ENCODE results near the gene CHPF2. TPM values are rescaled to one million over a fixed set of nuclear protein-coding genes. Genes with fewer than 3 reads are reported as not detected.
A peak's percentile ranks its signal among the peaks of the same experiment; 100 is the strongest.

CHPF2 gene
- total and polyA plus RNA-seq, 2 donors: 18.0 to 35.2 TPM

DNA sequence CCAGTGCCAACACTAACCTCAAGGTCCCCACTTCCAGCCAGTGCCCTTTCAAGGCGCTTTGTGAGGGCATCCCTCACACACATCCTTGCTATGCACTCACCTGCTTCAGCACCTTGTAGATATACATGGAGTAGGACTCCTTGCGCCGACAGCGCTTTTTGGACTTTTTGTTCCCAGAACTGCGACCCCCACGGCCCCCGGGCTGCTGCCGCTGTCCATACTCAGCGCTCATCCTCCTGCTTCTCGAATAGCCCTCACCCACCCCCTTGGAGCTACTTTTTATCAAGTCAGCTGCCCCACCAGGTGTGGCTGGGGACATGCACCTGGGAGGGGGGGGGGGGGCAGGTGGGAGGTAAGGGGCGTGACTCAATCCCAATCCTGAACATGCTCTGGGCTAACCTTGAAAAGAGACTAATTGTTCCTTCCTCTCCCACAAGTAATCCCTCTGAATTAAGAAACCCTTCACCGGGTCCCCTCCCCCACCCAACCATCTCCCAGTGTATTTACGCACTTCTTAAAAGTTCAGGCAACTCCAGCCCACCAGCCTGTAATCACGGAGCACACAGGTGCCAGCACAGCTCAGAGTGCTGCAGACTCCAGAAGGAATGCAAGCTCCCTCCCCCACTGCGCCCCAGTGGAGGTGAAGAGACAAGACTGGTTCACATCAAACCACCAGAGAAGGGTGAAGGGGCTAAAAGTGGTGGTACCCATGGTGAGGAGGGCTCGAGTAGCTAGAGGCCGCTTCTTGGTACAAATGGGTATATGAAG, 22.0 kb upstream of the CHPF2 start, which contains the start of gene H2BK1:
Gene H2BK1, minus strand, starts transcription at position 402 of the 768 bp plus-strand sequence. Its CDS starts 170 bp downstream, at position 232.
- peaks cover 25 to 32% of the 10 kb centered on the region in 2 donors for H3K36me3 ChIP-seq (ENCODE audit: control insufficient read depth in 2 of 2, insufficient read depth in 2 of 2, low read length in 1 of 2)
- 96% methylated on average over 17 of the region's 17 CpGs for WGBS
- no peak within 1 kb of the TSS for H3K4me3 ChIP-seq (ENCODE audit: low read length in 2 of 2)
- no peaks in the 10 kb centered on the region for H3K9me3 ChIP-seq (ENCODE audit: control insufficient read depth in 2 of 2, insufficient read depth in 1 of 2, low read length in 1 of 2)
- H3K27me3 ChIP-seq (ENCODE audit: control insufficient read depth in 2 of 2, insufficient read depth in 1 of 2, low read length in 1 of 2): peaks cover 0 to 11% of the 10 kb centered on the region in 2 donors
- H3K27ac ChIP-seq (ENCODE audit: low read depth in 1 of 2, low read length in 1 of 2): no peak within 1 kb of the TSS
- H3K4me1 ChIP-seq (ENCODE audit: control insufficient read depth in 2 of 2, insufficient read depth in 2 of 2, low read length in 2 of 2): peaks cover 0 to 11% of the 10 kb centered on the region in 2 donors
- DNase-seq (ENCODE audit: low read depth in 6 of 9, low spot score in 9 of 9): no peak

DNA sequence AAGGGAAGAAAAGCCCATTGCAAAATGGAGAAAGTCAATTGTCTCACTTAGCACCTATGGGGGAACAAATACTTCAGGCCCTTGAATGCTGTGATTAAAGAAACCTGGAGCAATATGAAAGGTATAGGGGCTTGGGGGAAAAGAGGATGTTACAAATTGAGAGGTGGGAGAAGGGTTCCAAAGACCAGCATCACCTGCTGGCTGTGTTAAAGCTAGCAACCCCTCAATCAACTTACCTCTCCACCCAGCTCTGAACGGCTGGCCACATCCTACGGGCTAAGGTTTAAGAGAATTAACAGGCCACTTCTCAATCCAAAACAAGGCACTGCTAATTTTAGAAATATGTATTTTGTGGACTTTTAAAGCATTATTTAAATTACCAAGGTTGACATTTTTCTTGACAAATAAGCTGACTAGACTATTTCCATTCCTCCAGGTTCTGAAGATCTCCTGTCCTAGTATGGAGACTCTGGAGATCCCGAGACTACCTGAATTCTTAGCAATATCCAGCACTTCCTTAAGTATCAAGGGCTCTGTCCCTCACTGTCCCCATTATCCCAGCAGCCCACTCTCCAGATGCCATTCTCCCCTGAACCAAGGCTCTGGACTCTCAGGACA, 21.0 kb upstream of the CHPF2 start:
- no peak overlapping the region for H3K27ac ChIP-seq (ENCODE audit: low read depth in 1 of 2, low read length in 1 of 2)
- peaks cover 33 to 39% of the 10 kb centered on the region in 2 donors for H3K36me3 ChIP-seq (ENCODE audit: control insufficient read depth in 2 of 2, insufficient read depth in 2 of 2, low read length in 1 of 2)
- H3K4me3 ChIP-seq (ENCODE audit: low read length in 2 of 2): no peak overlapping the region
- no peak for DNase-seq (ENCODE audit: low read depth in 6 of 9, low spot score in 9 of 9)
- H3K27me3 ChIP-seq (ENCODE audit: control insufficient read depth in 2 of 2, insufficient read depth in 1 of 2, low read length in 1 of 2): peaks cover 0 to 2% of the 10 kb centered on the region in 2 donors
- WGBS: over 99% methylated on average over 3 of the region's 3 CpGs
- peaks cover 0 to 11% of the 10 kb centered on the region in 2 donors for H3K4me1 ChIP-seq (ENCODE audit: control insufficient read depth in 2 of 2, insufficient read depth in 2 of 2, low read length in 2 of 2)
- no peaks in the 10 kb centered on the region for H3K9me3 ChIP-seq (ENCODE audit: control insufficient read depth in 2 of 2, insufficient read depth in 1 of 2, low read length in 1 of 2)

DNA sequence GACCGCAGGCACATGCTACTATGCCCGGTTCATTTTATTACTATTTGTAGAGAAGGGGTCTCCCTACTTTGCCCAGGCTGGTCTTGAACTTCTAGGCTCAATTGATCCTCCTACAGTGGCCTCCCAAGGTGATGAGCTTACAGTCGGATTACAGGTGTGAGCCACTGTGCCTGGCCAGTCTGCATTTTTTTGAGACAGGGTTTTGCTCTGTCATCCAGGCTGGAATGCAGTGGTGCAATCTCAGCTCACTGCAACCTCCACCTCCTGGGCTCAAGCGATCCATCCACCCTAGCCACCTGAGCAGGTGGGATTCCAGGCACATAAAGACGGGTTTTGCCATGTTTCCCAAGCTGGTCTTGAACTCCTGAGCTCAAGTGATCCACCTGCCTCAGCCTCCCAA, 19.7 kb upstream of the CHPF2 start:
- Histone ChIP-seq H3K4me3 (ENCODE audit: low read length in 2 of 2) (no peak overlapping the region), H3K9me3 (ENCODE audit: control insufficient read depth in 2 of 2, insufficient read depth in 1 of 2, low read length in 1 of 2) (no peaks in the 10 kb centered on the region), H3K27me3 (ENCODE audit: control insufficient read depth in 2 of 2, insufficient read depth in 1 of 2, low read length in 1 of 2) (no peaks in the 10 kb centered on the region), H3K4me1 (ENCODE audit: control insufficient read depth in 2 of 2, insufficient read depth in 2 of 2, low read length in 2 of 2) (peaks cover 0 to 3% of the 10 kb centered on the region in 2 donors), H3K27ac (ENCODE audit: low read depth in 1 of 2, low read length in 1 of 2) (no peak overlapping the region), H3K36me3 (ENCODE audit: control insufficient read depth in 2 of 2, insufficient read depth in 2 of 2, low read length in 1 of 2) (peaks cover 46 to 47% of the 10 kb centered on the region in 2 donors)
- WGBS: 96% methylated on average over 5 of the region's 5 CpGs
- DNase-seq (ENCODE audit: low read depth in 6 of 9, low spot score in 9 of 9): no peak

DNA sequence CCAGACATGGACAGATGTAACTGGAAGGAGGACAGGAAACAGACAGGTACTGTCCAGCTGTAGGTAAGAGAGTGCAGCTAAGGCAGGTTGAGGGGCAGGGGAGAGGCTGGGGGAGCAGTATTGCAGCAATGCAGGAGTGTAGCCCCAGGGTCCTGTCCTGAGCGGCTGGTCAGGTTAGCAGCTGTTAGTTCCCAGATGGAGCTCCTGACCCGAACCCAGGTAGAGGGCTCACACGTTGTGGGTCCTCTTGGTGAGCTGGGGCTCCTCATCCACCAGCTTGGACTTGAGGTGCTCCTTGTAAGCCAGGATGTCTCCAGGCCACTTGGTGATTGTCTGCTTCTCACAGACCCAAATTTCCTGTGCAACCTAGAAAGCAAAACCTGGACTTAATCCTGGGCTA, 18.5 kb upstream of the CHPF2 start:
- WGBS: over 99% methylated on average over 3 of the region's 3 CpGs
- no peaks in the 10 kb centered on the region for H3K4me1 ChIP-seq (ENCODE audit: control insufficient read depth in 2 of 2, insufficient read depth in 2 of 2, low read length in 2 of 2)

DNA sequence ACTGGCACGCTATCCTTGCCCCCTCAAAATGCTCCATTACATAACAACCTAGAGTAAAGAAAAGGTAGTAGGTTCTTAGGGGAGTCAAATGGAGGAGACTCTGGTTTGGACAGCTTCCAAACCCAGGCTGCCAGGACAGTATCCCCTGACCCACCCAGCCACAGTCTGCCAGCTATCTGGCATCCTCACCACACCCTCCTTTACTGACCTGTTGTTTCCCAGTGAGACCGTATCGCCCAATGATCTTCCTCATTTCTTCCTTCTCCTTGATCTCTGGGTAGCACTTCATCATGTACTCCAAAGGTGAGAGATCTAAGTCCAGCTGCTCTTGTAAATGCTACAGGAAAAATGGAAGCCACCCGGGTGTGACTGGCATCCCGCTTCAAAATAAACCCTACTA, 16.9 kb upstream of the CHPF2 start:
- Histone ChIP-seq H3K9me3 (ENCODE audit: control insufficient read depth in 2 of 2, insufficient read depth in 1 of 2, low read length in 1 of 2) (no peaks in the 10 kb centered on the region), H3K36me3 (ENCODE audit: control insufficient read depth in 2 of 2, insufficient read depth in 2 of 2, low read length in 1 of 2) (peaks cover 64 to 68% of the 10 kb centered on the region in 2 donors), H3K27ac (ENCODE audit: low read depth in 1 of 2, low read length in 1 of 2) (no peak overlapping the region), H3K4me1 (ENCODE audit: control insufficient read depth in 2 of 2, insufficient read depth in 2 of 2, low read length in 2 of 2) (no peaks in the 10 kb centered on the region), H3K27me3 (ENCODE audit: control insufficient read depth in 2 of 2, insufficient read depth in 1 of 2, low read length in 1 of 2) (no peaks in the 10 kb centered on the region), H3K4me3 (ENCODE audit: low read length in 2 of 2) (no peak overlapping the region)
- no peak for DNase-seq (ENCODE audit: low read depth in 6 of 9, low spot score in 9 of 9)
- 97% methylated on average over 5 of the region's 5 CpGs for WGBS

More for the DNA sequence above, 18.5 kb upstream of the CHPF2 start:
- Histone ChIP-seq H3K27me3 (ENCODE audit: control insufficient read depth in 2 of 2, insufficient read depth in 1 of 2, low read length in 1 of 2) (no peaks in the 10 kb centered on the region), H3K36me3 (ENCODE audit: control insufficient read depth in 2 of 2, insufficient read depth in 2 of 2, low read length in 1 of 2) (peaks cover 57 to 59% of the 10 kb centered on the region in 2 donors), H3K4me3 (ENCODE audit: low read length in 2 of 2) (no peak overlapping the region), H3K27ac (ENCODE audit: low read depth in 1 of 2, low read length in 1 of 2) (no peak overlapping the region), H3K9me3 (ENCODE audit: control insufficient read depth in 2 of 2, insufficient read depth in 1 of 2, low read length in 1 of 2) (no peaks in the 10 kb centered on the region)
- no peak for DNase-seq (ENCODE audit: low read depth in 6 of 9, low spot score in 9 of 9)

DNA sequence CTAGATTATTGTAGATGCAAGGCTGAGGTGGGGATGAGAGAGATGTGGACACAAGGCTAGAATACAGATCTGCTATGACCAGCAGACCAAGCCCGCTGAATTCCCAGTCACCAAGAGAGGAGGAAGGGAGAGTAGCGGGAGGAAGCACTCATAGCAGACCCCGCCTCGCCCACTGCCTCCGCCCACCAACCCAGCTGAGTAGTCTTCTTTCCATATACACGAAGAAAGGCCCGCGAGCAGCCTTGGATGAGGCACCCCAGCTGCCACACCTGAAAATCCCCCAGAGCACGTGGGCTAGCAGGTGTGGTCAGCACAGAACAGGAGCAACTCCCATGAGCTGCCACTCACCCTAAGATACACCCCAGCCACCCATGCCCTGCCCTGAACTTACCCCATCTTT, 14.1 kb upstream of the CHPF2 start:
- WGBS: 98% methylated on average over 9 of the region's 9 CpGs
- no peak for DNase-seq (ENCODE audit: low read depth in 6 of 9, low spot score in 9 of 9)
- H3K4me1 ChIP-seq (ENCODE audit: control insufficient read depth in 2 of 2, insufficient read depth in 2 of 2, low read length in 2 of 2): no peaks in the 10 kb centered on the region
- no peak overlapping the region for H3K27ac ChIP-seq (ENCODE audit: low read depth in 1 of 2, low read length in 1 of 2)
- H3K36me3 ChIP-seq (ENCODE audit: control insufficient read depth in 2 of 2, insufficient read depth in 2 of 2, low read length in 1 of 2): peaks cover 70 to 86% of the 10 kb centered on the region in 2 donors
- H3K9me3 ChIP-seq (ENCODE audit: control insufficient read depth in 2 of 2, insufficient read depth in 1 of 2, low read length in 1 of 2): no peaks in the 10 kb centered on the region
- no peaks in the 10 kb centered on the region for H3K27me3 ChIP-seq (ENCODE audit: control insufficient read depth in 2 of 2, insufficient read depth in 1 of 2, low read length in 1 of 2)
- no peak overlapping the region for H3K4me3 ChIP-seq (ENCODE audit: low read length in 2 of 2)

DNA sequence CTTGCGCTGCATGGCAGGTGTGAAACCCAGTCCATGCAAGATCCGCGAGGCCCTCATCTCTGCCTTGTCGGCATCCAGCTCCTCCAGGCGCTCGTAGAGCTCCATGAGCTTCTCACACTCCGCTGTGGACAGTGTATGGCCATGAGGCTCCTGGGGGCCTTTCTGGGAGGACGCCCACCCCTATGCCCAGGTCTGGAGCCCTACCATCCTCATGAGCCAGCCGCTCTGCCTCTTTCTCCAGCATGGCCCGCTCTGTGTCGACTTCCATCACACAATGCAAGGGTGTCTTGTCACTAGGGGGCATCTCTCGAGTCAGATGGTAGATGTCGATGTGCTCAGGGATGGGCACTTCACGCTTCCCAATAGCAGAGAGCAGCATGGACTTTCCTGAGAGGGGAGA, 8.6 kb upstream of the CHPF2 start:
- WGBS: 99% methylated on average over 14 of the region's 14 CpGs
- Histone ChIP-seq H3K36me3 (ENCODE audit: control insufficient read depth in 2 of 2, insufficient read depth in 2 of 2, low read length in 1 of 2) (peaks cover 44 to 48% of the 10 kb centered on the region in 2 donors), H3K27me3 (ENCODE audit: control insufficient read depth in 2 of 2, insufficient read depth in 1 of 2, low read length in 1 of 2) (no peaks in the 10 kb centered on the region), H3K27ac (ENCODE audit: low read depth in 1 of 2, low read length in 1 of 2) (no peak overlapping the region), H3K9me3 (ENCODE audit: control insufficient read depth in 2 of 2, insufficient read depth in 1 of 2, low read length in 1 of 2) (no peaks in the 10 kb centered on the region), H3K4me3 (ENCODE audit: low read length in 2 of 2) (no peak overlapping the region), H3K4me1 (ENCODE audit: control insufficient read depth in 2 of 2, insufficient read depth in 2 of 2, low read length in 2 of 2) (peaks cover 6 to 19% of the 10 kb centered on the region in 2 donors)
- DNase-seq (ENCODE audit: low read depth in 6 of 9, low spot score in 9 of 9): no peak

DNA sequence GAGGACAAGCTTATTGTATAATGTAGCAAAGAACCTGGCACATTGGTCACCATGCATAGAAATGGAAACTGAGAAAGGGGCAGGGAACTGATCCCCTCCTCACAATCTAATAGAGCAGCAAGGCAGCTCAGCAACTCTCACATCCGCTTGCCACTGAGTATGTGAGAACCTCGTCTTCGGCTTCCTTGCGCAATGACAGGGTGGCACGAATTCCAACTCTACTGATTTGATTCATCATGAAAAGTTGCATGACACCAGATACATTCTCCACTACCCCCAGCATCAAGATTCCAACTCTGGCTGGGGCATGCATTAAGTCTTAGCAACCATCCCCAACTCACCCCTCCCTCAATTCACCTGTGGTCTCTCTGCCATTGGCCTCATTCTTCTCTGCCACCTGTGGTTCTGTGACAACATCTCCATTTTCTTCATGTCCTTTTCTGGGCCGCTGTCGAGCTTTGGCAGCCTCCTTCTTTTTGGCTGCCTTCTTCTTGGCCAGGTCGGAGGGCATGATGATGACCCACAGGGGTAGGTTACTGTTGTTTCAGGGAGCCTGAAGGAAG, 6.3 kb upstream of the CHPF2 start:
- DNase-seq (ENCODE audit: low read depth in 6 of 9, low spot score in 9 of 9): no peak
- WGBS: 78% methylated on average over 8 of the region's 8 CpGs
- no peak overlapping the region for H3K27ac ChIP-seq (ENCODE audit: low read depth in 1 of 2, low read length in 1 of 2)
- no peaks in the 10 kb centered on the region for H3K27me3 ChIP-seq (ENCODE audit: control insufficient read depth in 2 of 2, insufficient read depth in 1 of 2, low read length in 1 of 2)
- H3K9me3 ChIP-seq (ENCODE audit: control insufficient read depth in 2 of 2, insufficient read depth in 1 of 2, low read length in 1 of 2): no peaks in the 10 kb centered on the region
- H3K36me3 ChIP-seq (ENCODE audit: control insufficient read depth in 2 of 2, insufficient read depth in 2 of 2, low read length in 1 of 2): peaks cover 30 to 32% of the 10 kb centered on the region in 2 donors
- peak overlapping the region; percentile 55 to 69 for H3K4me3 ChIP-seq (ENCODE audit: low read length in 2 of 2)
- peaks cover 6 to 19% of the 10 kb centered on the region in 2 donors for H3K4me1 ChIP-seq (ENCODE audit: control insufficient read depth in 2 of 2, insufficient read depth in 2 of 2, low read length in 2 of 2)

DNA sequence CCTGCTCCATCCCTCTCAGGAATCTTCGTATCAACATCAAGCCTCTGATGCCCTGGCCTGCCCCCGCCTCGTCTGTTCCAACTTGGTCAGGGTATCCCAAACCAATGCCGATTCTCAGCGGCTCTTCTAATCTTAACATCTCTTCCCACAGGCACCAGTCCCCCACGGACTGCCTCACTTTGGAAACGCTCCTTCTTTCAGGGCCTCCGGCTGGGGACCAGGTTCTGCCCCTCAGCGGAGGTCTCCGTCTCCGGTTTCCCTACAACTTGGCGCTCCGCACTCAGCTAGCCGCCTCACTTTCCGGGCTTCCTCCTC, 5.8 kb upstream of the CHPF2 start:
- Histone ChIP-seq H3K27ac (ENCODE audit: low read depth in 1 of 2, low read length in 1 of 2) (no peak overlapping the region), H3K36me3 (ENCODE audit: control insufficient read depth in 2 of 2, insufficient read depth in 2 of 2, low read length in 1 of 2) (peaks cover 29 to 30% of the 10 kb centered on the region in 2 donors), H3K4me1 (ENCODE audit: control insufficient read depth in 2 of 2, insufficient read depth in 2 of 2, low read length in 2 of 2) (peaks cover 6 to 20% of the 10 kb centered on the region in 2 donors), H3K27me3 (ENCODE audit: control insufficient read depth in 2 of 2, insufficient read depth in 1 of 2, low read length in 1 of 2) (no peaks in the 10 kb centered on the region), H3K4me3 (ENCODE audit: low read length in 2 of 2) (peak overlapping the region; percentile 55 to 69), H3K9me3 (ENCODE audit: control insufficient read depth in 2 of 2, insufficient read depth in 1 of 2, low read length in 1 of 2) (no peaks in the 10 kb centered on the region)
- WGBS: 3% methylated on average over 15 of the region's 15 CpGs
- no peak for DNase-seq (ENCODE audit: low read depth in 6 of 9, low spot score in 9 of 9)

Data from thymus (tissue), 11 donors.